Stomach (tissue), 4 donors: Measurements from ENCODE around the gene SLC9A2.

Source experiments
- POLR2AphosphoS5 ChIP-seq, 3 donors: sonication (generic); formaldehyde crosslinking; IDR thresholded peaks; one replicate each; pipeline ENCODE4 v1.6.1; 2016; ENCODE audit warnings: antibody characterized with exemption in 3 of 3
- TF ChIP-seq, protein P1 (sequence below), 7 experiments: fragments of 450-650 bp in 4 of 7; fragments of 200-600 bp in 3 of 7; sonication (generic) in 3 of 7; IDR thresholded peaks; one replicate each; pipeline ENCODE4 v1.5.1; 2016 to 2019; ENCODE audit warnings: antibody characterized with exemption in 7 of 7, control low read depth in 2 of 7, mild to moderate bottlenecking in 1 of 7

GRCh38 chr2:102724553-102724952 lies 105.2 kb downstream of the SLC9A2 start:
- TF ChIP-seq, protein P1, sequence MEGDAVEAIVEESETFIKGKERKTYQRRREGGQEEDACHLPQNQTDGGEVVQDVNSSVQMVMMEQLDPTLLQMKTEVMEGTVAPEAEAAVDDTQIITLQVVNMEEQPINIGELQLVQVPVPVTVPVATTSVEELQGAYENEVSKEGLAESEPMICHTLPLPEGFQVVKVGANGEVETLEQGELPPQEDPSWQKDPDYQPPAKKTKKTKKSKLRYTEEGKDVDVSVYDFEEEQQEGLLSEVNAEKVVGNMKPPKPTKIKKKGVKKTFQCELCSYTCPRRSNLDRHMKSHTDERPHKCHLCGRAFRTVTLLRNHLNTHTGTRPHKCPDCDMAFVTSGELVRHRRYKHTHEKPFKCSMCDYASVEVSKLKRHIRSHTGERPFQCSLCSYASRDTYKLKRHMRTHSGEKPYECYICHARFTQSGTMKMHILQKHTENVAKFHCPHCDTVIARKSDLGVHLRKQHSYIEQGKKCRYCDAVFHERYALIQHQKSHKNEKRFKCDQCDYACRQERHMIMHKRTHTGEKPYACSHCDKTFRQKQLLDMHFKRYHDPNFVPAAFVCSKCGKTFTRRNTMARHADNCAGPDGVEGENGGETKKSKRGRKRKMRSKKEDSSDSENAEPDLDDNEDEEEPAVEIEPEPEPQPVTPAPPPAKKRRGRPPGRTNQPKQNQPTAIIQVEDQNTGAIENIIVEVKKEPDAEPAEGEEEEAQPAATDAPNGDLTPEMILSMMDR (IDR thresholded peaks at IDR 0.05): no peak
- no peak for TF ChIP-seq POLR2AphosphoS5 (IDR thresholded peaks at IDR 0.05)
